Stimulated activated effector memory CD8-positive, alpha-beta T cell treated with anti-CD3 and anti-CD28 coated beads, Interleukin-12 subunit alpha, Interleukin-12 subunit beta, amount 100 ng/mL, for 72 hours (primary cell): Measurements from ENCODE around the gene NOL3.
"Not testable (repeated sequence)": the region's sequence is repeated elsewhere in the genome, so short reads cannot be mapped to it uniquely, and the experiment has no call there.

ENCODE experiments used
- ATAC-seq: fragments of 150-1000 bp; cut with Tn5 transposase; 2 replicates; pipeline ENCODE4 v1.10.0; 2021
- DNase-seq, 2 donors: peaks; one replicate each; pipeline ENCODE4 v3.0.0; 2021 to 2022; ENCODE audit warnings: low spot score in 2 of 2
- H3K27ac Mint-ChIP-seq: one replicate; pipeline ENCODE4 v1.8.0; 2022; ENCODE audit warnings: mild to moderate bottlenecking, mixed read lengths
- H3K36me3 Mint-ChIP-seq: one replicate; pipeline ENCODE4 v1.8.0; 2022; ENCODE audit warnings: mild to moderate bottlenecking, mixed read lengths
- H3K4me1 Mint-ChIP-seq: one replicate; pipeline ENCODE4 v1.8.0; 2022; ENCODE audit warnings: mixed read lengths
- H3K4me3 Mint-ChIP-seq: one replicate; pipeline ENCODE4 v1.8.0; 2022; ENCODE audit warnings: mild to moderate bottlenecking, mixed read lengths
- H3K9me3 Mint-ChIP-seq: one replicate; pipeline ENCODE4 v1.8.0; 2022; ENCODE audit warnings: mixed read lengths

Gene NOL3

GRCh38 chr16:67170168-67170948 lies at the start of gene NOL3:
Gene NOL3 (plus strand): TSS chr16:67170538.
- peaks cover 84% of the 10 kb centered on the region for H3K36me3 Mint-ChIP-seq

DNA sequence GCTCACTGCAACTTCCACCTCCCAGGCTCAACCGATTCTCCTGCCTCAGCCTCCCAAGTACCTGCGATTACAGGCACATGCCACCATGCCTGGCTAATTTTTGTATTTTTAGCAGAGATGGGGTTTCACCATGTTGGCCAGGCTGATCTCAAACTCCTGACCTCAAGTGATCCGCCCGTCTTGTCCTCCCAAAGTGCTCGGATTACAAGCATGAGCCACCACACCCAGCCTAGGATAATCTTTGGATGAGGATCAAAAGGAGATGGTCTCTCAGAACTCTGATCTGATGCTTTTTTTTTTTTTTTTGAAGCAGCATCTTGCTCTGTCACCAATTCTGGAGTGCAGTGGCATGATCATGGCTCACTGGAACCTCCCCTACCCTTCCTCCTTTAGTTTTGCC lies 47.5 kb upstream of the NOL3 start:
- H3K36me3 Mint-ChIP-seq = peaks cover 74% of the 10 kb centered on the region
- not testable (repeated sequence) for H3K27ac Mint-ChIP-seq, H3K4me3 Mint-ChIP-seq, ATAC-seq, DNase-seq, H3K9me3 Mint-ChIP-seq, H3K4me1 Mint-ChIP-seq

More at GRCh38 chr16:67170168-67170948, at the start of gene NOL3:
- H3K9me3 Mint-ChIP-seq = no peaks in the 10 kb centered on the region
- DNase-seq (peak; percentile 55 to 74), ATAC-seq (peak; percentile 66)
- peak within 1 kb of the TSS; percentile 95 for H3K4me3 Mint-ChIP-seq
- peaks cover 81% of the 10 kb centered on the region for H3K4me1 Mint-ChIP-seq
- peak within 1 kb of the TSS; percentile 77 for H3K27ac Mint-ChIP-seq

- Mint-ChIP-seq H3K27ac (no peak overlapping the region), H3K4me1 (peaks cover 5% of the 10 kb centered on the region), H3K9me3 (no peaks in the 10 kb centered on the region), H3K36me3 (peaks cover 81% of the 10 kb centered on the region), H3K4me3 (no peak overlapping the region)
- ATAC-seq (no peak), DNase-seq (no peak)
Measured at GRCh38 chr16:67128417-67128816, 41.9 kb upstream of the NOL3 start.

- Mint-ChIP-seq H3K27ac (no peak overlapping the region), H3K4me3 (no peak overlapping the region), H3K4me1 (peaks cover 5% of the 10 kb centered on the region), H3K9me3 (no peaks in the 10 kb centered on the region), H3K36me3 (peaks cover 81% of the 10 kb centered on the region)
- DNase-seq = no peak
- no peak for ATAC-seq
Measured at GRCh38 chr16:67128887-67129286, 41.5 kb upstream of the NOL3 start.

DNA sequence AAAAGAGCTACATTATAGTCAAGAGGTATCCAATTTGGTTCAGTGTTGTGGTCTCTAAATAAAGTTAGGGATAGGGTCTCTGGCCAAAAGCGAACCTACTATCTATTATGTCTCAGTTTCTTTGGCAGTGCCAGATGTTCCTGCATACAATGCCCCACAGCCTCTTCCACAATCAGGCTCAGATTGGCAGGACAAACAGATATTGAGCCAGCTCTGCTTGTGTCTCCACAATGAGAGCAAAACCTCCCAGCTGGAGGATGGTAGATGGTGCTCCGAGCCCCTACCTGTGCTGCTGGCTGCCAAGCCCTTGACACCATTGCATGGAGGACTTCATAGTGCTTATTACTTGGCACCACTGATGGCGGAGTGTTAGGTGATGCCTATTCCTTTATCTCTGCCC lies 40.9 kb upstream of the NOL3 start:
- H3K36me3 Mint-ChIP-seq = peaks cover 82% of the 10 kb centered on the region
- no peak overlapping the region for H3K27ac Mint-ChIP-seq
- H3K9me3 Mint-ChIP-seq = no peaks in the 10 kb centered on the region
- no peak overlapping the region for H3K4me3 Mint-ChIP-seq
- ATAC-seq = no peak
- peaks cover 5% of the 10 kb centered on the region for H3K4me1 Mint-ChIP-seq
- no peak for DNase-seq

DNA sequence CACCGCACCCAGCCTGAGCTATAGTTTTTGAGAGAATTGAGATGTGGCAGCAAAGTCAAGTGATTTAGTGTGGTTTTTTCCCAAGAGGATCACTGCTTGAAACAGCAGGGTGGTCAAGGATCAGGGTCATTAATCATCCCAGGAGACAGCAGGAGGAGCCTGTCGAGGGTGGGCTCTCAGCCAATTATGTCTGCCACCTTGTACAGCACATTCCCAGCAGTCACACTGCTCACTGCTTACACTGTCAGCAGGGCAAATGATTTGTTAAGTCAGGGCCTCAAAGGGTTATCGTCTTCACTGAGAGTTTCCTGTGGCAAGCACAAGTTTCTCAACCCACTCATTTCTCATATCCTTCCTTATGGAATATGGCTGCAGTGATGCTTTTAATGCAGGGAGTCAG lies 32.7 kb upstream of the NOL3 start:
- ATAC-seq (no peak), DNase-seq (no peak)
- H3K36me3 Mint-ChIP-seq = peaks cover 87% of the 10 kb centered on the region
- no peak overlapping the region for H3K4me3 Mint-ChIP-seq
- H3K4me1 Mint-ChIP-seq = no peaks in the 10 kb centered on the region
- H3K27ac Mint-ChIP-seq = no peak overlapping the region
- H3K9me3 Mint-ChIP-seq = no peaks in the 10 kb centered on the region

GRCh38 chr16:67141391-67141790 lies 28.9 kb upstream of the NOL3 start:
- no peaks in the 10 kb centered on the region for H3K9me3 Mint-ChIP-seq
- H3K27ac Mint-ChIP-seq = peak overlapping the region; percentile 26
- no peak for ATAC-seq
- peaks cover 79% of the 10 kb centered on the region for H3K36me3 Mint-ChIP-seq
- H3K4me3 Mint-ChIP-seq = no peak overlapping the region
- no peaks in the 10 kb centered on the region for H3K4me1 Mint-ChIP-seq
- DNase-seq = no peak

DNA sequence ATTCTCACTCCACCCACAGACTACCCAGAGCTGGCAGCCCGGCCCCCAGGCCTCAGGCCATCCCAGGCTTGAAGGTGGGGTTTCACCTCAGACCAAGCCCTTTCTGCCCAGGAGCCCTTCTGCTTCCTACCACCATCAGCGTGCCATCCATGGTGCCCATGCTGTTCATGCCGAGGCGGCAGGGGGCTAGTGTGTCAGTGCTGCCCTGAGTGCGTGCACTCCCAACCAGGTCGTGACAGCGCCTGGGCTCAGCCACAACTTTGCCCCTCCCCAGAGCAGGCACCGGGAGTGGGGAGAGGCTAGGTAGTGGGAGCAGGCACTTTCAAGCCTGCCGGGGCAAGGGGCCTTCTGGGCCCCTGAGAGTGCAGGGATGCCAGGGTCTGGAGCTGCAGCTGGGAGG lies 28.0 kb upstream of the NOL3 start:
- H3K4me1 Mint-ChIP-seq = no peaks in the 10 kb centered on the region
- no peak overlapping the region for H3K4me3 Mint-ChIP-seq
- no peaks in the 10 kb centered on the region for H3K9me3 Mint-ChIP-seq
- peak overlapping the region; percentile 56 for H3K27ac Mint-ChIP-seq
- peaks cover 77% of the 10 kb centered on the region for H3K36me3 Mint-ChIP-seq
- DNase-seq (no peak), ATAC-seq (no peak)

- no peak for ATAC-seq
- H3K27ac Mint-ChIP-seq = peak overlapping the region; percentile 65
- peaks cover 12% of the 10 kb centered on the region for H3K4me1 Mint-ChIP-seq
- H3K36me3 Mint-ChIP-seq = peaks cover 77% of the 10 kb centered on the region
- no peaks in the 10 kb centered on the region for H3K9me3 Mint-ChIP-seq
- DNase-seq = no peak
- H3K4me3 Mint-ChIP-seq = no peak overlapping the region
Measured at GRCh38 chr16:67144943-67145342, 25.4 kb upstream of the NOL3 start.

DNA sequence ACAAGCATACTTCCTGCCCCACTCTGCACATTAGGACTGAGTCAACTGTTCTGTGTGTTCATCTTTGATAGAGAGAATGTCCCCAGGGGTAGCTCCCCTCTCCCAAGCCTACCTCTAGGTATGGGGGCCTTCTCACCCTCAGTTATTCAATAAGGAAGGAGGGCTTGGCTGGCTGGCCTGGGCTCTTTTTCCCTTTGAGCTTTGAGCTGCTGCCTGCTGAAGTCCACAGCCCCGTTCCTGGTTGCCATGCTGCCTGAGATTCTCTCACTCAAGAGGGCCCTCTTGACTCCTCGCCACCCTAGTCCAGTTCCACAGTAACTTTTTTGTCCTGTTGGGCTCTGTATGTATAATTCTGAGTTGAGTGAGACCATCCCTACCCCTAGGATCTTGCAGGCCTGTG lies 24.6 kb upstream of the NOL3 start:
- ATAC-seq = no peak
- H3K4me3 Mint-ChIP-seq = no peak overlapping the region
- peaks cover 69% of the 10 kb centered on the region for H3K36me3 Mint-ChIP-seq
- no peaks in the 10 kb centered on the region for H3K9me3 Mint-ChIP-seq
- no peak for DNase-seq
- H3K27ac Mint-ChIP-seq = peak overlapping the region; percentile 26
- H3K4me1 Mint-ChIP-seq = peaks cover 12% of the 10 kb centered on the region

- DNase-seq = no peak
- peaks cover 22% of the 10 kb centered on the region for H3K4me1 Mint-ChIP-seq
- H3K9me3 Mint-ChIP-seq = no peaks in the 10 kb centered on the region
- peaks cover 69% of the 10 kb centered on the region for H3K36me3 Mint-ChIP-seq
- no peak for ATAC-seq
- H3K27ac Mint-ChIP-seq = peak overlapping the region; percentile 26
- H3K4me3 Mint-ChIP-seq = no peak overlapping the region
Measured at GRCh38 chr16:67146523-67147357, 23.6 kb upstream of the NOL3 start.

GRCh38 chr16:67147437-67148140 lies 22.7 kb upstream of the NOL3 start:
- Mint-ChIP-seq H3K27ac (no peak overlapping the region), H3K4me1 (peaks cover 24% of the 10 kb centered on the region), H3K4me3 (no peak overlapping the region), H3K36me3 (peaks cover 73% of the 10 kb centered on the region), H3K9me3 (no peaks in the 10 kb centered on the region)
- ATAC-seq (no peak), DNase-seq (no peak)

GRCh38 chr16:67148221-67148620 lies 22.1 kb upstream of the NOL3 start:
- Mint-ChIP-seq H3K4me1 (peaks cover 31% of the 10 kb centered on the region), H3K36me3 (peaks cover 72% of the 10 kb centered on the region), H3K27ac (no peak overlapping the region), H3K9me3 (no peaks in the 10 kb centered on the region), H3K4me3 (peak overlapping the region; percentile 71)
- ATAC-seq (no peak), DNase-seq (no peak)

DNA sequence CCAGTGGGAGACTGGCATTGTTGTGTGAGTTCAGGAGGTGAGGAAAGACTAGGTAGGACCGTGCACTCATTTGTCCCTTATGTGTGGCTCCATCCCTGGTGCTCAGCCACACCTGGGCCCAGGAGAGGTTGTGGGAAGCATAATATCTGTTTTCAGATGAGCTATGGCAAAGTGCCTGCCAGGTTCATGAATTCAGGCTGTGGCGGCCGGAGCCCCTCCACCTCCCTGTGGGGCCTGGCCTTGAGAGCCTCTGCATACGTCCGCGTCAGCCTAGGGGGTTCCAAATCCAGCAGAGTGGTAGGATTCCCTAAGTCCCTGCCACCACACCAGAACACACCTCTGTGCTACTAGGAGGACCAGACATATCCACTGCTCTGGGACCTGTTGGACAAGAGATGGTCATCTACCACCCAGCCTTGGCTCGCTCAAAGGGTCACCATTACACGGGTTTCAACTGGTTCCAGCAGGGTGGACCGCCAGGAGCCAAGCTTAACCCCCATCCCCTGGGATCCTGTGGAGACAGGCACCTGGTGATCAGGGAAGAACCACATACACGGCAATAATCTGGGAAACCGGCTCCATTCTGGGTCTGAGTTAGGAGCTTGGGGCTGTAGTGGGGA lies 21.6 kb upstream of the NOL3 start:
- H3K9me3 Mint-ChIP-seq = no peaks in the 10 kb centered on the region
- no peak for DNase-seq
- peak overlapping the region; percentile 71 for H3K4me3 Mint-ChIP-seq
- no peak overlapping the region for H3K27ac Mint-ChIP-seq
- H3K36me3 Mint-ChIP-seq = peaks cover 71% of the 10 kb centered on the region
- peaks cover 36% of the 10 kb centered on the region for H3K4me1 Mint-ChIP-seq
- ATAC-seq = no peak
